Neural progenitor cell (in vitro differentiated cells): ENCODE measurements around the gene COLEC11.

Experiments
- CTCF ChIP-seq: fragments of 200-600 bp; sonication (generic); IDR thresholded peaks from 2 replicates; pipeline ENCODE4 v1.5.1; 2017; ENCODE audit warnings: antibody characterized with exemption, mild to moderate bottlenecking
- EZH2 ChIP-seq: fragments of 200-600 bp; sonication (generic); IDR thresholded peaks from 2 replicates; pipeline ENCODE4 v1.6.1; 2017; ENCODE audit warnings: antibody characterized with exemption, mild to moderate bottlenecking, moderate library complexity
- EZH2phosphoT487 ChIP-seq: fragments of 200-600 bp; sonication (generic); IDR thresholded peaks from 2 replicates; pipeline ENCODE4 v1.6.1; 2017; ENCODE audit warnings: antibody characterized with exemption

GRCh38 chr2:3675687-3676086 lies 80.8 kb downstream of the COLEC11 start:
- TF ChIP-seq CTCF: no peak
- TF ChIP-seq EZH2: no peak
- no peak for TF ChIP-seq EZH2phosphoT487
